SK-N-SH (cell line): Measurements from ENCODE around the gene BRSK1. TPM values are rescaled to one million over a fixed set of nuclear protein-coding genes. Genes with fewer than 3 reads are reported as not detected.

Source experiments
- CTCF ChIA-PET: fragments of 300-600, 350-600 bp; formaldehyde crosslinking; extraction: SDS; loops from one replicate; lab custom pipeline; 2021; lab: Yijun Ruan, JAX
- POLR2A ChIA-PET: fragments of 350-600 bp; sonication (Branson Sonifier 250); formaldehyde crosslinking; extraction: SDS; loops from one replicate; lab custom pipeline; 2020; ENCODE audit warnings: antibody characterized with exemption, inconsistent platforms; lab: Yijun Ruan, JAX
- DNase-seq: peaks from one replicate; pipeline ENCODE4 v3.0.0; 2012
- H2AFZ ChIP-seq: fragments of 200-600 bp; sonication (generic); 2 replicates; pipeline ENCODE4 v1.8.1; 2016; ENCODE audit warnings: antibody characterized with exemption, mild to moderate bottlenecking, low read depth
- H3F3A ChIP-seq: fragments of 200-600 bp; sonication (generic); replicated peaks from 2 replicates; pipeline ENCODE3; 2016; ENCODE audit warnings: antibody characterized with exemption, mild to moderate bottlenecking; ENCODE audit not compliant: insufficient read depth
- H3K27ac ChIP-seq, 2 experiments: fragments of 200-500 bp in 1 of 2; fragments of 200-600 bp in 1 of 2; sonication (Bioruptor generic) in 1 of 2; sonication (generic), shearing (Covaris generic) in 1 of 2; 2 replicates each; pipeline versions ENCODE4 v1.5.1 to v1.6.1; 2014 to 2016; ENCODE audit warnings: low read depth in 2 of 2, inconsistent platforms in 1 of 2, low read length in 1 of 2, mild to moderate bottlenecking in 1 of 2, mixed read lengths in 1 of 2
- H3K27me3 ChIP-seq: fragments of 200-600 bp; sonication (generic), shearing (Covaris generic); 2 replicates; pipeline ENCODE4 v1.6.1; 2016; ENCODE audit warnings: mixed run types; ENCODE audit not compliant: insufficient read depth
- H3K36me3 ChIP-seq, 2 experiments: fragments of 200-500 bp in 1 of 2; fragments of 200-600 bp in 1 of 2; sonication (Bioruptor generic) in 1 of 2; sonication (generic) in 1 of 2; replicated peaks in 1 of 2; 2 replicates each; pipeline versions ENCODE3 to v1.5.1; 2014 to 2016; ENCODE audit warnings: low read length in 1 of 2, mild to moderate bottlenecking in 1 of 2; ENCODE audit not compliant: insufficient read depth in 2 of 2, control insufficient read depth in 1 of 2
- H3K4me1 ChIP-seq, 2 experiments: fragments of 200-500 bp in 1 of 2; fragments of 200-600 bp in 1 of 2; sonication (Bioruptor generic) in 1 of 2; sonication (generic), shearing (Covaris generic) in 1 of 2; 2 replicates each; pipeline versions ENCODE4 v1.5.1 to v1.6.1; 2014 to 2016; ENCODE audit warnings: low read depth in 1 of 2, low read length in 1 of 2, mixed run types in 1 of 2; ENCODE audit not compliant: insufficient read depth in 2 of 2, control insufficient read depth in 1 of 2
- H3K4me2 ChIP-seq: fragments of 200-600 bp; sonication (generic), shearing (Covaris generic); 2 replicates; pipeline ENCODE4 v1.6.1; 2017; ENCODE audit warnings: mixed run types
- H3K4me3 ChIP-seq, 2 experiments: fragments of 200-500 bp in 1 of 2; fragments of 200-600 bp in 1 of 2; sonication (Bioruptor generic) in 1 of 2; sonication (generic), shearing (Covaris generic) in 1 of 2; 2 replicates each; pipeline versions ENCODE4 v1.5.1 to v1.8.1; 2014 to 2016; ENCODE audit warnings: low read depth in 2 of 2, inconsistent platforms in 1 of 2, low read length in 1 of 2, mild to moderate bottlenecking in 1 of 2, mixed read lengths in 1 of 2, moderate library complexity in 1 of 2
- H3K79me2 ChIP-seq: fragments of 200-600 bp; sonication (generic); 2 replicates; pipeline ENCODE4 v1.8.1; 2017; ENCODE audit warnings: mild to moderate bottlenecking; ENCODE audit not compliant: insufficient read depth
- H3K9ac ChIP-seq: fragments of 200-600 bp; sonication (generic); 2 replicates; pipeline ENCODE4 v1.6.1; 2017; ENCODE audit warnings: mixed run types
- H3K9me2 ChIP-seq: fragments of 200-600 bp; sonication (generic); 2 replicates; pipeline ENCODE4 v1.6.1; 2017; ENCODE audit warnings: mixed run types
- H3K9me3 ChIP-seq: fragments of 200-600 bp; sonication (generic); 2 replicates; pipeline ENCODE4 v1.6.1; 2017; ENCODE audit warnings: mixed run types, mild to moderate bottlenecking, moderate library complexity
- H4K20me1 ChIP-seq: fragments of 200-600 bp; sonication (generic); 2 replicates; pipeline ENCODE4 v1.6.1; 2017; ENCODE audit warnings: mild to moderate bottlenecking, mixed run types; ENCODE audit not compliant: insufficient read depth
- CHD2 ChIP-seq: fragments of 150-350 bp; IDR thresholded peaks from 2 replicates; pipeline ENCODE4 v1.6.1; 2018; ENCODE audit warnings: low read length; ENCODE audit not compliant: partially characterized antibody
- EP300 ChIP-seq, 2 experiments: IDR thresholded peaks; 2 replicates each; pipeline versions ENCODE4 v1.4.0 to v1.6.1; 2012; ENCODE audit warnings: borderline replicate concordance in 1 of 2, low read depth in 1 of 2, low read length in 1 of 2
- FOSL2 ChIP-seq: IDR thresholded peaks from 2 replicates; pipeline ENCODE4 v1.4.0; 2012; ENCODE audit warnings: low read depth, mild to moderate bottlenecking, moderate library complexity, borderline replicate concordance
- FOXM1 ChIP-seq: IDR thresholded peaks from 2 replicates; pipeline ENCODE4 v1.4.0; 2012; ENCODE audit warnings: low read depth, mild to moderate bottlenecking
- GABPA ChIP-seq: IDR thresholded peaks from 2 replicates; pipeline ENCODE4 v1.4.0; 2012; ENCODE audit warnings: low read depth, mild to moderate bottlenecking
- JUND ChIP-seq: IDR thresholded peaks from 2 replicates; pipeline ENCODE4 v1.4.0; 2012
- MXI1 ChIP-seq: IDR thresholded peaks from 2 replicates; pipeline ENCODE4 v1.6.1; 2012; ENCODE audit warnings: mild to moderate bottlenecking, low read depth, low read length, improper control_type of control experiment
- POLR2AphosphoS5 ChIP-seq: IDR thresholded peaks from 2 replicates; pipeline ENCODE4 v1.6.1; 2012; ENCODE audit warnings: low read depth, low read length
- RAD21 ChIP-seq: IDR thresholded peaks from 2 replicates; pipeline ENCODE4 v1.6.1; 2012; ENCODE audit warnings: mild to moderate bottlenecking, low read length
- SIN3A ChIP-seq: IDR thresholded peaks from 2 replicates; pipeline ENCODE4 v1.6.1; 2012; ENCODE audit warnings: low read depth, mild to moderate bottlenecking, low read length, moderate library complexity, borderline replicate concordance
- SMC3 ChIP-seq: IDR thresholded peaks from 2 replicates; pipeline ENCODE4 v1.6.1; 2012; ENCODE audit warnings: low read depth, low read length, improper control_type of control experiment
- TCF12 ChIP-seq: IDR thresholded peaks from 2 replicates; pipeline ENCODE4 v1.4.0; 2012
- TEAD4 ChIP-seq: IDR thresholded peaks from 2 replicates; pipeline ENCODE4 v1.4.0; 2012; ENCODE audit warnings: mild to moderate bottlenecking, borderline replicate concordance; ENCODE audit not compliant: insufficient read depth
- WGBS: methylation state at CpG from one replicate; pipeline ENCODE4 v1.1.6; 2017; ENCODE audit warnings: low lambda C conversion rate; 5-methylcytosine and 5-hydroxymethylcytosine counted together
- polyA plus RNA-seq, 3 experiments: library from polyadenylated mRNA; depleted of rRNA; stranded (reverse); fragments of >200 nt; gene quantifications; 2 replicates each; pipeline ENCODE4 v1.2.3, GENCODE V29; 2012
- TF ChIP-seq, protein P1 (sequence below): IDR thresholded peaks from 2 replicates; pipeline ENCODE4 v1.6.1; 2012; ENCODE audit warnings: mild to moderate bottlenecking, low read depth, low read length, moderate library complexity
- TF ChIP-seq, protein P2 (sequence below): IDR thresholded peaks from 2 replicates; pipeline ENCODE4; 2012
- TF ChIP-seq, protein P3 (sequence below): fragments of 200-600 bp; sonication (generic); IDR thresholded peaks from 2 replicates; pipeline ENCODE4 v1.6.1; 2017; ENCODE audit warnings: antibody characterized with exemption, mild to moderate bottlenecking, moderate library complexity
- TF ChIP-seq, protein P4 (sequence below): IDR thresholded peaks from 2 replicates; pipeline ENCODE4 v1.4.0; 2012; ENCODE audit warnings: low read depth
- TF ChIP-seq, protein P5 (sequence below): fragments of 150-350 bp; IDR thresholded peaks from 2 replicates; pipeline ENCODE4 v1.6.1; 2017; ENCODE audit warnings: antibody characterized with exemption, low read length, low read depth, borderline replicate concordance
- TF ChIP-seq, protein P6 (sequence below): IDR thresholded peaks from 2 replicates; pipeline ENCODE4 v1.4.0; 2012; ENCODE audit warnings: low read depth, borderline replicate concordance

BRSK1 gene
- polyA plus RNA-seq, 1 of the 3 experiments (the other 2 are of a cell fraction), result 49.7 TPM

DNA sequence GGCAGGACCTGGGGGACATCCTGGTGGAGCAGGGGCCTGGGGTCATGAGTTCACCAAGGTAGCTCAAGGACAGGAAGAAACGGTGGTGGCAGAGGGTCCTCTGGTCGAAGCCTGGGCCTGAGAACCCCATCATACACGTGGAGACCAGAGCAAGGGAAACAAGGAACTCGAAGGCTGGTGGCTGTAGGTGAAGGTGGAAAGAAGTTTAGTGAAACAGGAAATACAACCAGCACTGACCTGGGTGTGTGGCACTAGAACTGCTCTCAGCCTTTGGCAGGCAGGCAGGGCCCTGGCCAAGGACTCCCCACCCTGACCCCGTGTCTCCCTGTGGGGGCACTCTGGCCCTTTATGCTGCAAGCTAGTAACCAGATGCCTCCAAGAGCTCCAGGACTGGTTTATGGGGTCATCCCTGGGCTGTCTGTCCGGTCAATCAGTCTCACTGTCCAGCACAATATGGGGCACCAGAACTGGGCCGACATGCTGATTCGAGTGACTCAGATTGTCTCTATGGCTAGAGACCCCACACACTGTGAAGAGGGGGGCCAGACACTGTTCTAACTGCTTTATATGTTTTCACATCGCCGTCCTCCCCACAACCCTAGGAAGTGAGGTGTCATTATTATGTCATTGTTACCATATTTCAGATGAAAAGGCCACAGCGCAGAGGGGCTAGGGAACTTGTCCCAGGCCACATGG is 67.0 kb downstream of the BRSK1 start:
- POLR2A ChIA-PET, result interaction anchor here (0.5 kb wide), 1 partner anchor 10 kb away, joined by 3 read pairs; no protein-coding TSS in a partner anchor
- CTCF ChIA-PET, result interaction anchor here (0.6 to 1.0 kb wide), 4 partner anchors 12 to 59 kb away, joined by 3 read pairs; no protein-coding TSS in a partner anchor
- H3K27ac ChIP-seq, result no peak overlapping the region
- H3K4me2 ChIP-seq, result no peak overlapping the region
- peaks cover 11% of the 10 kb centered on the region for H3F3A ChIP-seq
- TF ChIP-seq MXI1 (no peak), RAD21 (no peak), FOSL2 (no peak), SIN3A (no peak), POLR2AphosphoS5 (no peak), EP300 (IDR thresholded peaks at IDR 0.05; ENCODE audit: borderline replicate concordance in 1 of 2, low read depth in 1 of 2, low read length in 1 of 2) (no peak), JUND (no peak), TCF12 (no peak), GABPA (no peak), TEAD4 (no peak), FOXM1 (no peak), SMC3 (no peak), CHD2 (no peak)
- TF ChIP-seq, protein P1, sequence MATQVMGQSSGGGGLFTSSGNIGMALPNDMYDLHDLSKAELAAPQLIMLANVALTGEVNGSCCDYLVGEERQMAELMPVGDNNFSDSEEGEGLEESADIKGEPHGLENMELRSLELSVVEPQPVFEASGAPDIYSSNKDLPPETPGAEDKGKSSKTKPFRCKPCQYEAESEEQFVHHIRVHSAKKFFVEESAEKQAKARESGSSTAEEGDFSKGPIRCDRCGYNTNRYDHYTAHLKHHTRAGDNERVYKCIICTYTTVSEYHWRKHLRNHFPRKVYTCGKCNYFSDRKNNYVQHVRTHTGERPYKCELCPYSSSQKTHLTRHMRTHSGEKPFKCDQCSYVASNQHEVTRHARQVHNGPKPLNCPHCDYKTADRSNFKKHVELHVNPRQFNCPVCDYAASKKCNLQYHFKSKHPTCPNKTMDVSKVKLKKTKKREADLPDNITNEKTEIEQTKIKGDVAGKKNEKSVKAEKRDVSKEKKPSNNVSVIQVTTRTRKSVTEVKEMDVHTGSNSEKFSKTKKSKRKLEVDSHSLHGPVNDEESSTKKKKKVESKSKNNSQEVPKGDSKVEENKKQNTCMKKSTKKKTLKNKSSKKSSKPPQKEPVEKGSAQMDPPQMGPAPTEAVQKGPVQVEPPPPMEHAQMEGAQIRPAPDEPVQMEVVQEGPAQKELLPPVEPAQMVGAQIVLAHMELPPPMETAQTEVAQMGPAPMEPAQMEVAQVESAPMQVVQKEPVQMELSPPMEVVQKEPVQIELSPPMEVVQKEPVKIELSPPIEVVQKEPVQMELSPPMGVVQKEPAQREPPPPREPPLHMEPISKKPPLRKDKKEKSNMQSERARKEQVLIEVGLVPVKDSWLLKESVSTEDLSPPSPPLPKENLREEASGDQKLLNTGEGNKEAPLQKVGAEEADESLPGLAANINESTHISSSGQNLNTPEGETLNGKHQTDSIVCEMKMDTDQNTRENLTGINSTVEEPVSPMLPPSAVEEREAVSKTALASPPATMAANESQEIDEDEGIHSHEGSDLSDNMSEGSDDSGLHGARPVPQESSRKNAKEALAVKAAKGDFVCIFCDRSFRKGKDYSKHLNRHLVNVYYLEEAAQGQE, result no peak
- TF ChIP-seq, protein P2, sequence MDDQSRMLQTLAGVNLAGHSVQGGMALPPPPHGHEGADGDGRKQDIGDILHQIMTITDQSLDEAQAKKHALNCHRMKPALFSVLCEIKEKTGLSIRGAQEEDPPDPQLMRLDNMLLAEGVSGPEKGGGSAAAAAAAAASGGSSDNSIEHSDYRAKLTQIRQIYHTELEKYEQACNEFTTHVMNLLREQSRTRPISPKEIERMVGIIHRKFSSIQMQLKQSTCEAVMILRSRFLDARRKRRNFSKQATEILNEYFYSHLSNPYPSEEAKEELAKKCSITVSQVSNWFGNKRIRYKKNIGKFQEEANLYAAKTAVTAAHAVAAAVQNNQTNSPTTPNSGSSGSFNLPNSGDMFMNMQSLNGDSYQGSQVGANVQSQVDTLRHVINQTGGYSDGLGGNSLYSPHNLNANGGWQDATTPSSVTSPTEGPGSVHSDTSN, result no peak
- TF ChIP-seq, protein P3, sequence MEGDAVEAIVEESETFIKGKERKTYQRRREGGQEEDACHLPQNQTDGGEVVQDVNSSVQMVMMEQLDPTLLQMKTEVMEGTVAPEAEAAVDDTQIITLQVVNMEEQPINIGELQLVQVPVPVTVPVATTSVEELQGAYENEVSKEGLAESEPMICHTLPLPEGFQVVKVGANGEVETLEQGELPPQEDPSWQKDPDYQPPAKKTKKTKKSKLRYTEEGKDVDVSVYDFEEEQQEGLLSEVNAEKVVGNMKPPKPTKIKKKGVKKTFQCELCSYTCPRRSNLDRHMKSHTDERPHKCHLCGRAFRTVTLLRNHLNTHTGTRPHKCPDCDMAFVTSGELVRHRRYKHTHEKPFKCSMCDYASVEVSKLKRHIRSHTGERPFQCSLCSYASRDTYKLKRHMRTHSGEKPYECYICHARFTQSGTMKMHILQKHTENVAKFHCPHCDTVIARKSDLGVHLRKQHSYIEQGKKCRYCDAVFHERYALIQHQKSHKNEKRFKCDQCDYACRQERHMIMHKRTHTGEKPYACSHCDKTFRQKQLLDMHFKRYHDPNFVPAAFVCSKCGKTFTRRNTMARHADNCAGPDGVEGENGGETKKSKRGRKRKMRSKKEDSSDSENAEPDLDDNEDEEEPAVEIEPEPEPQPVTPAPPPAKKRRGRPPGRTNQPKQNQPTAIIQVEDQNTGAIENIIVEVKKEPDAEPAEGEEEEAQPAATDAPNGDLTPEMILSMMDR, result no peak
- TF ChIP-seq, protein P4, sequence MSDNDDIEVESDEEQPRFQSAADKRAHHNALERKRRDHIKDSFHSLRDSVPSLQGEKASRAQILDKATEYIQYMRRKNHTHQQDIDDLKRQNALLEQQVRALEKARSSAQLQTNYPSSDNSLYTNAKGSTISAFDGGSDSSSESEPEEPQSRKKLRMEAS, result no peak
- TF ChIP-seq, protein P5, sequence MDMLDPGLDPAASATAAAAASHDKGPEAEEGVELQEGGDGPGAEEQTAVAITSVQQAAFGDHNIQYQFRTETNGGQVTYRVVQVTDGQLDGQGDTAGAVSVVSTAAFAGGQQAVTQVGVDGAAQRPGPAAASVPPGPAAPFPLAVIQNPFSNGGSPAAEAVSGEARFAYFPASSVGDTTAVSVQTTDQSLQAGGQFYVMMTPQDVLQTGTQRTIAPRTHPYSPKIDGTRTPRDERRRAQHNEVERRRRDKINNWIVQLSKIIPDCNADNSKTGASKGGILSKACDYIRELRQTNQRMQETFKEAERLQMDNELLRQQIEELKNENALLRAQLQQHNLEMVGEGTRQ, result no peak
- TF ChIP-seq, protein P6, sequence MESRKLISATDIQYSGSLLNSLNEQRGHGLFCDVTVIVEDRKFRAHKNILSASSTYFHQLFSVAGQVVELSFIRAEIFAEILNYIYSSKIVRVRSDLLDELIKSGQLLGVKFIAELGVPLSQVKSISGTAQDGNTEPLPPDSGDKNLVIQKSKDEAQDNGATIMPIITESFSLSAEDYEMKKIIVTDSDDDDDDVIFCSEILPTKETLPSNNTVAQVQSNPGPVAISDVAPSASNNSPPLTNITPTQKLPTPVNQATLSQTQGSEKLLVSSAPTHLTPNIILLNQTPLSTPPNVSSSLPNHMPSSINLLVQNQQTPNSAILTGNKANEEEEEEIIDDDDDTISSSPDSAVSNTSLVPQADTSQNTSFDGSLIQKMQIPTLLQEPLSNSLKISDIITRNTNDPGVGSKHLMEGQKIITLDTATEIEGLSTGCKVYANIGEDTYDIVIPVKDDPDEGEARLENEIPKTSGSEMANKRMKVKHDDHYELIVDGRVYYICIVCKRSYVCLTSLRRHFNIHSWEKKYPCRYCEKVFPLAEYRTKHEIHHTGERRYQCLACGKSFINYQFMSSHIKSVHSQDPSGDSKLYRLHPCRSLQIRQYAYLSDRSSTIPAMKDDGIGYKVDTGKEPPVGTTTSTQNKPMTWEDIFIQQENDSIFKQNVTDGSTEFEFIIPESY, result no peak
- 86% methylated on average over 8 of the region's 11 CpGs for WGBS
- no peaks in the 10 kb centered on the region for H3K9me2 ChIP-seq
- no peak overlapping the region for H3K9ac ChIP-seq
- no peak overlapping the region for H2AFZ ChIP-seq
- H3K4me3 ChIP-seq, result no peak overlapping the region
- DNase-seq, result no peak
- no peaks in the 10 kb centered on the region for H4K20me1 ChIP-seq
- H3K9me3 ChIP-seq, result no peaks in the 10 kb centered on the region
- peaks cover 0 to 17% of the 10 kb centered on the region in 2 experiments; a peak in 1 of 4 replicates for H3K4me1 ChIP-seq
- no peaks in the 10 kb centered on the region for H3K36me3 ChIP-seq
- H3K79me2 ChIP-seq, result no peaks in the 10 kb centered on the region
- H3K27me3 ChIP-seq, result peaks cover 31% of the 10 kb centered on the region
